Measurements from ENCODE around the gene HM13. TPM values are rescaled to one million over a fixed set of nuclear protein-coding genes. Genes with fewer than 3 reads are reported as not detected.

Gene HM13
- total and polyA plus RNA-seq, 2 donors (not counting 1 experiment from before 2014, with no cell fraction given), result 73.2 to 85.1 TPM

DNA sequence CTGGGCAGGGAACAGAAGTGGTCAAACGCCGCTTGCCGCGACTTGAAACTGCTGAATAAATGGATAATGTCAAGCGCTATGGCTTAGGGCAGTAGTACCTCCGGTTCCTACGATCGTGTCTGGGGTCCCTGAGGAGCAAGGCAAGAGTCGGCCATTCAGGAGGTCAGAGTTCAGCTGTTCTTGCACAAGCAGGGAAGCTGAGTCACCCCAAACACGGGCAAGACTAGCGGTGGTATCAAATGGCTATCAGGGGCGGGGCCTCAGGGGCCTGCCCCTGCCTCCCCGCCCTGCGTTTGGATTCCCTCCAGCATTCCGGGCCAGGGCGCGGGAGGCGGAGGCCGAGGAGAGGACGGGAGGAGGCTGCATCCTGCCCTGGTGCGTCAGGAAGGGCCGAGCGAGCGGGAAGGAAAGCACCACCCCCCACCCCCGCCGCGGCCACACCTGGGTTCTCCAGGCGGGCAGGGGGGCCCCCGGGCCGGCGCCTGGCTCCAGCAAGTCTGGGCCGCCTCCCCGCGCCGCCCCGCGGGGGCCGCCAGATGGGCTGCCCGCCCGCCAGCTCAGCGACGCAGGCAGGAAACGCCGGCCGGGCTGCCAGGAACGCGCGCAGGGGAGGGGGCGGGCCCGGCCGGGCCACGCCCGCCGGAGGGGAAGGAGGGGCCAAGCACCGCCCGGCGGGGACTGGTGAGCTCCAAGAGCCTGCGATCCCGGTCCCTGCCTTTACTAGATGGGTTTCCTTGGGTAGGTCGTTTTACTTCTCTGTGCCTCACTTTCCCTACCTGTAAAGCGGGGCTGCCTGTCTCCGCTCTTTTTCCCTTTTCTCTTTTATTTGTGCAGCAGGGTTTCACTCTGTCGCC lies 58.7 kb downstream of the HM13 start:
- Mint-ChIP-seq H3K4me1 (peaks cover 19% of the 10 kb centered on the region), H3K4me3 (peak overlapping the region; percentile 92), H3K9me3 (ENCODE audit: insufficient read depth) (no peaks in the 10 kb centered on the region), H3K27ac (peak overlapping the region; percentile 80), H3K27me3 (no peaks in the 10 kb centered on the region)
- H3K9me3 ChIP-seq (ENCODE audit: control extremely low read depth in 1 of 3, control insufficient read depth in 2 of 3, insufficient read depth in 1 of 3, low read length in 2 of 3), result no peaks in the 10 kb centered on the region
- ChIA-PET CTCF (interaction anchor here (1.6 to 11.5 kb wide), 6 partner anchors 11 to 151 kb away, joined by 7 to 327 read pairs (median 19); partner anchors contain the start of genes BCL2L1 and ID1), POLR2A (interaction anchor here (0.7 to 2.0 kb wide), 5 partner anchors 32 to 617 kb away, joined by 3 to 11 read pairs (median 3); partner anchors contain the start of genes BCL2L1 and ID1)
- H3K36me3 ChIP-seq (replicated peaks in 1 of 2; ENCODE audit: control extremely low read depth in 1 of 2, control insufficient read depth in 1 of 2, extremely low read depth in 1 of 2, insufficient read depth in 2 of 2, low read length in 1 of 2), result peaks cover 0 to 6% of the 10 kb centered on the region in 2 experiments
- intact Hi-C loops (cut with micrococcal nuclease), result loop anchor here (1.0 to 2.0 kb wide), 3 partner anchors 32 to 150 kb away; partner anchors contain the start of genes BCL2L1 and ID1
- H3K79me2 ChIP-seq (ENCODE audit: control insufficient read depth, insufficient read depth, low read length), result no peaks in the 10 kb centered on the region
- H2AFZ ChIP-seq (ENCODE audit: insufficient read depth, low read depth, low read length, poor library complexity, severe bottlenecking), result peak overlapping the region; percentile 85
- ATAC-seq (ENCODE audit: low read depth) (peak; percentile 94), DNase-seq (peak; percentile 90)
- peak overlapping the region; percentile 51 to 83 (median 71) for H3K4me3 ChIP-seq (ENCODE audit: control extremely low read depth in 1 of 5, extremely low read depth in 1 of 5, insufficient read depth in 1 of 5, low read depth in 2 of 5, low read length in 4 of 5)
- H4K20me1 ChIP-seq (ENCODE audit: control insufficient read depth, insufficient read depth, low read length, poor library complexity, severe bottlenecking), result no peaks in the 10 kb centered on the region
- H3K4me2 ChIP-seq (replicated peaks; ENCODE audit: low read depth, low read length, poor library complexity, severe bottlenecking), result peak overlapping the region; percentile 93
- 0% methylated on average over 61 of the region's 63 CpGs for WGBS (ENCODE audit: insufficient coverage)
- H3K27ac ChIP-seq (ENCODE audit: low read length in 2 of 2), result peak overlapping the region; percentile 49 to 76
- H3K4me1 ChIP-seq (ENCODE audit: control insufficient read depth in 2 of 2, insufficient read depth in 2 of 2, low read length in 2 of 2), result peaks cover 10 to 18% of the 10 kb centered on the region in 2 donors
- TF ChIP-seq, protein P1, sequence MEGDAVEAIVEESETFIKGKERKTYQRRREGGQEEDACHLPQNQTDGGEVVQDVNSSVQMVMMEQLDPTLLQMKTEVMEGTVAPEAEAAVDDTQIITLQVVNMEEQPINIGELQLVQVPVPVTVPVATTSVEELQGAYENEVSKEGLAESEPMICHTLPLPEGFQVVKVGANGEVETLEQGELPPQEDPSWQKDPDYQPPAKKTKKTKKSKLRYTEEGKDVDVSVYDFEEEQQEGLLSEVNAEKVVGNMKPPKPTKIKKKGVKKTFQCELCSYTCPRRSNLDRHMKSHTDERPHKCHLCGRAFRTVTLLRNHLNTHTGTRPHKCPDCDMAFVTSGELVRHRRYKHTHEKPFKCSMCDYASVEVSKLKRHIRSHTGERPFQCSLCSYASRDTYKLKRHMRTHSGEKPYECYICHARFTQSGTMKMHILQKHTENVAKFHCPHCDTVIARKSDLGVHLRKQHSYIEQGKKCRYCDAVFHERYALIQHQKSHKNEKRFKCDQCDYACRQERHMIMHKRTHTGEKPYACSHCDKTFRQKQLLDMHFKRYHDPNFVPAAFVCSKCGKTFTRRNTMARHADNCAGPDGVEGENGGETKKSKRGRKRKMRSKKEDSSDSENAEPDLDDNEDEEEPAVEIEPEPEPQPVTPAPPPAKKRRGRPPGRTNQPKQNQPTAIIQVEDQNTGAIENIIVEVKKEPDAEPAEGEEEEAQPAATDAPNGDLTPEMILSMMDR (IDR thresholded peaks at IDR 0.05), result no peak
- no peak for TF ChIP-seq EZH2 (IDR thresholded peaks at IDR 0.05; ENCODE audit: borderline replicate concordance, insufficient read depth, low read depth, low read length, poor library complexity, severe bottlenecking)
- no peaks in the 10 kb centered on the region for H3K27me3 ChIP-seq (replicated peaks in 1 of 4; ENCODE audit: control extremely low read depth in 1 of 4, control insufficient read depth in 3 of 4, insufficient read depth in 4 of 4, low read length in 3 of 4)
- peak overlapping the region; percentile 80 for H3K9ac ChIP-seq (ENCODE audit: low read length)
